Immature natural killer cell (primary cell): ENCODE results near the gene CBLC. TPM values are rescaled to one million over a fixed set of nuclear protein-coding genes. Genes with fewer than 3 reads are reported as not detected.

Source experiments
- DNase-seq, 3 donors: peaks; one replicate each; pipeline ENCODE4 v3.0.0; 2022; ENCODE audit warnings: mixed read lengths in 1 of 3
- H3K27ac Mint-ChIP-seq, 6 donors: one replicate each; pipeline ENCODE4 v1.8.0; 2020; ENCODE audit warnings: mixed read lengths in 6 of 6, mild to moderate bottlenecking in 5 of 6, inconsistent platforms in 4 of 6, moderate library complexity in 3 of 6
- H3K27me3 Mint-ChIP-seq, 3 donors: one replicate each; pipeline ENCODE4 v1.8.0; 2020 to 2021; ENCODE audit warnings: low read depth in 3 of 3, mild to moderate bottlenecking in 3 of 3, mixed read lengths in 3 of 3, moderate library complexity in 3 of 3, inconsistent platforms in 1 of 3
- H3K36me3 Mint-ChIP-seq, 3 donors: one replicate each; pipeline ENCODE4 v1.8.0; 2020; ENCODE audit warnings: mixed read lengths in 3 of 3, inconsistent platforms in 2 of 3, mild to moderate bottlenecking in 2 of 3
- H3K4me1 Mint-ChIP-seq, 2 donors: one replicate each; pipeline ENCODE4 v1.8.0; 2020; ENCODE audit warnings: inconsistent platforms in 2 of 2, mild to moderate bottlenecking in 2 of 2, mixed read lengths in 2 of 2, moderate library complexity in 1 of 2
- H3K4me3 Mint-ChIP-seq, 5 donors: one replicate each; pipeline ENCODE4 v1.8.0; 2020; ENCODE audit warnings: mild to moderate bottlenecking in 5 of 5, mixed read lengths in 5 of 5, inconsistent platforms in 3 of 5, moderate library complexity in 3 of 5
- H3K9me3 Mint-ChIP-seq, 6 donors: one replicate each; pipeline ENCODE4 v1.8.0; 2020; ENCODE audit warnings: mild to moderate bottlenecking in 6 of 6, mixed read lengths in 6 of 6, inconsistent platforms in 4 of 6, moderate library complexity in 3 of 6
- polyA plus RNA-seq, 3 donors: library from polyadenylated mRNA; unstranded; fragments of 300-500 nt; fragmentation: Illumina TruSeq; gene quantifications; one replicate each; pipeline ENCODE4 v1.2.3, GENCODE V29; 2021

CBLC gene
- polyA plus RNA-seq, 3 donors from 2014 or later: not detected

DNA sequence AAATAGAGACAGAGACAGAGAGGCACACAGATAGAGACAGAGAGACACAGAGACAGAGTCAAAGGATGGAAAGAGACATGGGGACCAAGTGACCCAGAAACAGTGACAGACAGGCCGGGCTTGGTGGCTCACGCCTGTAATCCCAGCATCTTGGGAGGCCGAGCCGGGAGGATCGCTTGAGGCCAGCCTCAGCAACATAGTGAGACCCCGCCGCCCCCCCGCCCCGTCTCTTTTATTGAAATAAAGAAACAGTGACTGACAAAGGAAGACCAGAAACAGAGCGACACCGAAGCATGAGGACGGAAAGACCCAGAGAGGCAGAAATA, 67.6 kb downstream of the CBLC start:
- peak overlapping the region in 5 of 6 donors; percentile 43 to 75 (median 72) for H3K27ac Mint-ChIP-seq
- peaks cover 23 to 25% of the 10 kb centered on the region in 2 donors for H3K4me1 Mint-ChIP-seq
- H3K36me3 Mint-ChIP-seq: peaks cover 0 to 4% (median 0%) of the 10 kb centered on the region in 3 donors

DNA sequence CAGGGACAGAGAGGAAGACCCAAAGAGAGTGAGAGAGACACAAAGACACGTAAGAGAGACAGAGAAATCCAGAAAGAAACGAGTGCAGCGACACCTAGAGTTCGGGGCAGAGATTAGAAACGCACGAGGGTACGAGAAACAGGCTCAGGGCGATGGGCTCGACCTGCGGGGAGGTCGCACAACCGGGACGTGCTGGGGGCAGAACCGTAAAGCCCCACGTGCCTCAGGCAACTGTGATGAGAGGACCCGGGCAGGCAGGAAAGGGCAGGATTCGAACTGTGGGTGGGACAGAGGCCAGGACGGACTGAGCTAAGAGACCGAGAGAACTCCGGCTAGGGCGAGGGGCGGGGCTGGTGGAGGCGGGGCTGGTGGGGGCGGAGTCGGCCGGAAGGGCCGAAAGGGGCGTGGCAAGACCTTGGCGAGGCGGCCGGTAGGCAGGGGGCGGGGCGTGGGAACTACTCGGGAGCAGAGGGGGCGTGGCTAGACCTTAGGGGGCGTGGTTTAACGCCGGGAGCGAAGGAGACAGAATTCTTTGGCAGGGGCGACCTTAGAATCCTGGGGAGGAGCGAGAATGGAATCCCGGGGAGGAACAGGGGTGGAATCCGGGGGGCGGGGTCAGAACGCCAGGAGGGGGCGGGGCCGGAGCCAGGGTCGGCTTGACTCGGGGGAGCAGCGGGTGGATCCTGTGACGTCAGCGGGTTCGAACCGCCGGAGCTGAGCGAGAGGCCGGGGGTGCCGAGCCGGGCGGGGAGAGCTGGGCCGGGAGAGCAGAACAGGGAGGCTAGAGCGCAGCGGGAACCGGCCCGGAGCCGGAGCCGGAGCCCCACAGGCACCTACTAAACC, 68.1 kb downstream of the CBLC start, which contains the start of gene NECTIN2:
Gene NECTIN2 (plus strand): TSS at position 686 of the 843 bp plus-strand sequence. CDS start 229 bp downstream, outside the sequence.
- Mint-ChIP-seq H3K4me3 (peak within 1 kb of the TSS; percentile 86 to 93 (median 87)), H3K9me3 (peaks cover 0 to 2% (median 0%) of the 10 kb centered on the region in 6 donors), H3K27ac (peak within 1 kb of the TSS in 5 of 6 donors; percentile 43 to 75 (median 72)), H3K36me3 (peaks cover 0 to 4% (median 0%) of the 10 kb centered on the region in 3 donors), H3K27me3 (peaks cover 7 to 17% (median 16%) of the 10 kb centered on the region in 3 donors), H3K4me1 (peaks cover 23 to 25% of the 10 kb centered on the region in 2 donors)
- DNase-seq: peak; percentile 69 to 78 (median 76)

More for the DNA sequence above, 67.6 kb downstream of the CBLC start:
- Mint-ChIP-seq H3K27me3 (peaks cover 7 to 17% (median 16%) of the 10 kb centered on the region in 3 donors), H3K4me3 (peak overlapping the region; percentile 78 to 93 (median 87)), H3K9me3 (peaks cover 0 to 2% (median 0%) of the 10 kb centered on the region in 6 donors)
- DNase-seq: no peak

DNA sequence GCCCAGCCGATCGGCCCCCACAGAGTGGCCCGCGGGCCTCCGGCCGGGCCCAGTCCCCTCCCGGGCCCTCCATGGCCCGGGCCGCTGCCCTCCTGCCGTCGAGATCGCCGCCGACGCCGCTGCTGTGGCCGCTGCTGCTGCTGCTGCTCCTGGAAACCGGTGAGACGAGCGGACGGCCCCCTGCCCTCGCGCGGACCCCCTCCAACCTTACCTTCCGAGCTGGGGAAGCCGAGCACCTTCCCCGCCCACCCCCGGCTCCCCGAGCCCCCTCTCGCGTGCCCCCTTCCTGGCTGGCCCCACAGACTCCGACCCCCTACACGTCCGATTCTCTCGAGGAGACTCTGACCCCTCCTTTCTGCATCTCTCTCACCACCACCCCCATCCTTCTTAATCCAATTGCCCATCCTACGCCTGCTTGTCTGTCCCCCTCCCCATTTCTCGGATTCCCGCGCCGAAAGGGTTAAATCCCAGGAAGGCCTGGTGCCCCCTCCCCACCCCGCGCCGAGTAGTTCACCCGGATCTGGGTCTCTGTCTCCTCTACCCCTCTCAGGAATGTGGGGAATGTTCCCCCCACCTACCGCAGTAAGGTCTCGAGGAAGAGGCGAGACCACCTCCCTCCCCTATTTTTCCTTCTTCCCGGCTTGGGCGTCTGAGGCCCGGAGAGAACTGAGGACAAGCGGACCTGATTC, 68.9 kb downstream of the CBLC start:
- H3K9me3 Mint-ChIP-seq: peaks cover 0 to 2% (median 0%) of the 10 kb centered on the region in 6 donors
- peaks cover 23 to 25% of the 10 kb centered on the region in 2 donors for H3K4me1 Mint-ChIP-seq
- peak overlapping the region; percentile 80 to 90 (median 87) for H3K4me3 Mint-ChIP-seq
- DNase-seq: no peak
- peak overlapping the region in 1 of 6 donors; percentile 55 for H3K27ac Mint-ChIP-seq
- peaks cover 7 to 17% (median 16%) of the 10 kb centered on the region in 3 donors for H3K27me3 Mint-ChIP-seq
- peaks cover 0 to 4% (median 0%) of the 10 kb centered on the region in 3 donors for H3K36me3 Mint-ChIP-seq

DNA sequence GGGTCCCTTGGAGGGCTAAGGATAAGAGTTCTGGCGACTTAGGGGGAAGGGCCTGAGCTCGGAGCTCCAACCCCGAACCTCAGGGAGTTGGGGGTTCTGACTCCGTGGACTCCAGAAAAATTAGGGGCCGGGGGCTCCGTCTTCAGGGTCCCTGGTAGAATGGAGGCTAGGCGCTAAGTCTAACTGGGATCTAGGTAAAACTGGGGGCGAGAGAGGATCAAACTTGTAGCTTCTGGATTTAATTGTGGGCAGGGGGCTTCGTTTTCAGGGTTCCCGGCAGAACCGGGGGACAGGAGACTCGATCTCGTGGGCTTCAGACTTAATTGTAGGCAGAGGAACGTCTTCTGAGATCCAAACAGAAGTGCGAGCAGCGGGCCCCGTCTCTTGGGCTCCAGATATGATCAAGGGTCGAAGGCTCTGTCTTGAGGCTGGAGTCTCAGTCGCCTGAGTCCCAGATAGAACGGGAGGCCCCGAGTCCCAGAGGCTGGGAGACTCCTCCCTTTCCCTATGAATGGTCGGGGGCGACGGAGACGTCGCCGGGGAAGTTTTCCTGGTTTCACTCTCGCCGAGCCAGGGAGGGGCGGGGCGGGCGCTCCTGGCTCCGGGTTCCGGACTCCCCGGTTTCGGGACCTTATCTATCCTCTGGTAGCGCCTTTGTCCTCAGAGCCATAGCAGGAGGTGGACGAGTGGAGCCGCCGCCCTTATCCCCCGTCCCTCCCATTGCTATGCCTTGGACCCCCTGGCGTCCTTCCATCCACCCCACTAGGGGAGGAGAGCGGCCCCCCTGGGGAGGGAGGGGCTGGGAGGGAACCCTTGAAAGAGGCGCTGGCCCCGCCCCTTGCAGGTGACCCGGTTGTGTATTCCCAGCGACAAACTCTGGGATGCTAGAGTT, 69.7 kb downstream of the CBLC start:
- H3K9me3 Mint-ChIP-seq: peaks cover 0 to 2% (median 0%) of the 10 kb centered on the region in 6 donors
- peaks cover 23 to 25% of the 10 kb centered on the region in 2 donors for H3K4me1 Mint-ChIP-seq
- peaks cover 0 to 4% (median 0%) of the 10 kb centered on the region in 3 donors for H3K36me3 Mint-ChIP-seq
- H3K4me3 Mint-ChIP-seq: peak overlapping the region; percentile 80 to 90 (median 86)
- H3K27me3 Mint-ChIP-seq: peaks cover 7 to 18% (median 16%) of the 10 kb centered on the region in 3 donors
- DNase-seq: no peak
- H3K27ac Mint-ChIP-seq: peak overlapping the region in 5 of 6 donors; percentile 56 to 83 (median 70)

DNA sequence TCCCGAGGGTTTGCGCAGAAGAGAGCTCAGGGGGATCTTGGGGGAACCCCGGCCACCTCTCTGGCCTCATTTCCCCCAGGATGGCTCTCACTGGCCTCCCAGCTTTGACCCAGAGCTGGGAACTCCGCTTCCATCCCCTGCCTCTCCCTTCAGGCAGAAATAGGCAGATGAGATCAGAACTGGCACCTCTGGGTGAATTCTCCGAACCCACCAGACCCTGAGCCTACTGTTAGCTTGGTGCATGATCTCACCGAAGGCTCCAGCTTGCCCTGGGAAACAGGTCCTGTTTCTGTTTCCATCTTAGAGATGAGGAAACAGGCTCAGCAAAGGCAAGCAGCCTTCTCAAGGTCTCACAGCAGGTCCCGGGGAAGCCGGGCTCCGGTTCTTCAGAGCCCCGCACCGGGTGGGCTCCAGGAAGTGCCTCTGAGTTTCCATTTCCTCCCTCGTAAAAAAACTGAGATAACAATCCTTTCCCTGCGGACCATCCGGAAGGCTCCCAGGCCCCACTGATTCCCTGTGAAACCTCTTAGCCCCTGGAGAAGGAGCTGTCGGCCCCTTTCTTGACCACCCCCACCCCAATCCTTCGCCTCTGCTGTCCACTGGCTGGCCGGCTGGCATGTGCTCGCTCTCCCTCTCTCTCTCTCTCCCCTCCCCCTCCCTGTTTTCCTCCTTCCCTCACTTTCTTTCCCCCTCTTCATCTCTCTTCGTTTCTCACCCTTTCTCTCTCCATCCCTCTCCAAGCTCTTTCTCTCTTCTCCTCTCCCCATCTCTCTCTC, 70.5 kb downstream of the CBLC start:
- Mint-ChIP-seq H3K9me3 (peaks cover 0 to 2% (median 0%) of the 10 kb centered on the region in 6 donors), H3K36me3 (peaks cover 0 to 4% (median 0%) of the 10 kb centered on the region in 3 donors), H3K4me3 (peak overlapping the region in 1 of 5 donors; percentile 23), H3K27me3 (peaks cover 7 to 19% (median 16%) of the 10 kb centered on the region in 3 donors), H3K27ac (peak overlapping the region in 1 of 6 donors; percentile 28), H3K4me1 (peaks cover 23 to 25% of the 10 kb centered on the region in 2 donors)
- DNase-seq: no peak

DNA sequence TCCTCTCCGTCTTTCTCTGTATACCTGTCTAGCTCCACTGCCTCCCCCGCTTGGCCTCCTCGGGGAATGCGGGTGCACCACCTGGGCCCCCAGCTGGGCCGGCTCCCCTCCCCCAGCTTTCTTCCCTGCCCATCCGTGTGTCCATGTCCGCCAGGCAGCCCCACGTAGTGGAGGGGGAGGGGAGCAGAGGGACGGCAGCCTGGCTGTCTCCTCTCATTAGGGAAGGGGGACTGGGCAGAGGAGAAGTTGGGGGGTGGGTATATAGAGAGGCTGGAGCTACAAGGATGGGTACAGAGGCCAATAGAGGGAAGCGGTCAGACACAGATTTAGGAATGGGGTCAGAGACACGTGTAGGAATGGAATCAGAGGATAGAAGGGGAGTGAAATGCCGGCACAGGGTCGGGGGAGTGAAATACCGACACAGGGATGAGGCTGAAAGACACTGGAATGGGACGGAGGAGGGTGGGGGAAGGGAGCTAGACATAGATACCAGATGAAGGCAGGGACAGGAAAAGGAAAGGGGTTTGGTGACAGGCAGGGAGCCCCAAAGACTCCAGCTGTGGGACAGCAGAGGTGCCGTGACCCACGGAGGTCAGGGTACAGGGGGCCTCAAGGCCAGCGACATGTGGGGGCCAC, 71.2 kb downstream of the CBLC start:
- Mint-ChIP-seq H3K4me1 (peaks cover 23 to 25% of the 10 kb centered on the region in 2 donors), H3K36me3 (peaks cover 0 to 4% (median 0%) of the 10 kb centered on the region in 3 donors), H3K9me3 (peaks cover 0 to 2% (median 0%) of the 10 kb centered on the region in 6 donors), H3K27me3 (peaks cover 7 to 19% (median 16%) of the 10 kb centered on the region in 3 donors), H3K4me3 (no peak overlapping the region), H3K27ac (no peak overlapping the region)
- DNase-seq: no peak

Other genes with a start within 250 kb of the CBLC start
- not detected for gene CEACAM20, start 248.2 kb upstream of the CBLC start, polyA plus RNA-seq
- not detected for gene IGSF23, start 164.3 kb upstream of the CBLC start, polyA plus RNA-seq
- 1 to 10 TPM in 2 of 3 donors, under 1 TPM in 1; 0.87 to 7.3 (median 2.2) TPM for gene PVR, start 134.0 kb upstream of the CBLC start, polyA plus RNA-seq
- under 1 TPM in 1 of 3 donors, not detected in 2; 0.22 TPM for gene CEACAM19, start 106.4 kb upstream of the CBLC start, polyA plus RNA-seq
- not detected for gene CEACAM16, start 78.7 kb upstream of the CBLC start, polyA plus RNA-seq
- 10 to 100 TPM in 2 of 3 donors, 1 to 10 TPM in 1; 5.6 to 10.2 (median 10.2) TPM for gene BCL3, start 29.2 kb upstream of the CBLC start, polyA plus RNA-seq
- gene BCAM, start 31.2 kb downstream of the CBLC start, polyA plus RNA-seq: not detected
- gene NECTIN2, start 68.4 kb downstream of the CBLC start, polyA plus RNA-seq: under 1 TPM in 2 of 3 donors, not detected in 1; 0.09 to 0.34 TPM
- gene TOMM40, start 113.4 kb downstream of the CBLC start, polyA plus RNA-seq: 10 to 100 TPM; 15.5 to 39.7 (median 25.6) TPM
- gene APOE, start 127.9 kb downstream of the CBLC start, polyA plus RNA-seq: not detected
- under 1 TPM in 1 of 3 donors, not detected in 2; 0.47 TPM for gene APOC1, start 136.7 kb downstream of the CBLC start, polyA plus RNA-seq
- not detected for gene APOC4, start 164.3 kb downstream of the CBLC start, polyA plus RNA-seq
- gene APOC2, start 168.2 kb downstream of the CBLC start, polyA plus RNA-seq: 1 to 10 TPM in 1 of 3 donors, not detected in 2; 1.4 TPM
- 10 to 100 TPM; 20.8 to 33.1 (median 21.2) TPM for gene CLPTM1, start 177.5 kb downstream of the CBLC start, polyA plus RNA-seq
- 10 to 100 TPM in 1 of 3 donors, 1 to 10 TPM in 2; 6.0 to 15.4 (median 7.1) TPM for gene RELB, start 223.6 kb downstream of the CBLC start, polyA plus RNA-seq